ENCODE results near the gene PHC3. TPM values are rescaled to one million over a fixed set of nuclear protein-coding genes. Genes with fewer than 3 reads are reported as not detected.

PHC3 gene
- total RNA-seq, 2 donors from 2014 or later, result 49.3 to 51.1 TPM

DNA sequence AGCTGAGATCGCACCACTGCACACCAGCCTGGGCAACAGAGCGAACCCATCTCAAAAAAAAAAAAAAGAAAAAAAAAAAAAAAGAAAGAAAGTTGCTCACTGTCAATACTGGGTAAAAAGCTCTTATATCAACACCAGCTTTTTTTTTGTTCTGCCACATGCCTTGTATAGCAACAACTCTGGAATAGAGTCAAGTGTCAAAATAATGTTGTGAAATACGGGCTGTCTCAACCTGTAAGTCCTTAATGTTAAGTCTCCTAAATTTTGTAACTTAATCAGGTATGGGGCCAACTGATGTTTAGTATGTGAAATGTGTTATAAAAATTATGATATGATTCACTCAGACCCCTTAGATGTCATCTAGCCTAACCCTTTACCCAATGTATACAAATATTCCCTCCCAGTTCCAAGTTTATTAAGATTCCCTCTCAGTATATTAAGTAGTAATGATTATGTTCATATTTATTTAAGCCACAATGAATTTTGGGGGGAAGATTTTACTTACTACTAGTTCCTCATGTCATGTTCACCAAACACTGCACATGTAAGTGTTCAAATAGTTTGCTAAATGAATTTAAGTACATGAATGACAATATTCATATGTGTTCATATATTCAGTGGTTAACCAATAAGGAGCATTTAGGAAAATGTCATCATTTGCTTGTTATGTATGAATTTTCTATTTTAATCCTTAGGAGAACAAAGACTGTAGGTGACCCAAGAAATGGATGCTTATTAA, 91.5 kb downstream of the PHC3 start:
- intact Hi-C loops (cut with DNase I, micrococcal nuclease), result no loop called here
- DNase-seq (no peak), ATAC-seq (no peak)

DNA sequence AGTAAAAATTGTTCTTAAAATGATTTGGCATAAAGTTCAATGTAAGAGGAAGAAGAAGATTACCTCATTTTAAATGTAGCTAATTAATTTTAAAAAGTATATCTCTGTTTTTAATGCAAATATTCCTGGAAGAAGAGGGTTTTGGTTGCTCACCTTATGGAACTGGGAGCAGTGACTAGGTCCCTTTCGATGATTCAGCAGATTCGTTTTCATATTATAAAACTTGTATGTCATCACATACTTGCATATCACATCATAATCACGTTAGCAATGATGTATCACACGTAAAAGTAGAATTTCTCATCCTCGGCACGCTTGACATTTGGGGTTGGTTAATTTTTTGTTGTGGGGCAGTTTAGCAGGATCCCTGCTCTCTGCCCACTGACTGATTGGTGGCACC, 96.1 kb downstream of the PHC3 start:
- DNase-seq (no peak), ATAC-seq (no peak)
- intact Hi-C loops (cut with DNase I, micrococcal nuclease), result no loop called here

DNA sequence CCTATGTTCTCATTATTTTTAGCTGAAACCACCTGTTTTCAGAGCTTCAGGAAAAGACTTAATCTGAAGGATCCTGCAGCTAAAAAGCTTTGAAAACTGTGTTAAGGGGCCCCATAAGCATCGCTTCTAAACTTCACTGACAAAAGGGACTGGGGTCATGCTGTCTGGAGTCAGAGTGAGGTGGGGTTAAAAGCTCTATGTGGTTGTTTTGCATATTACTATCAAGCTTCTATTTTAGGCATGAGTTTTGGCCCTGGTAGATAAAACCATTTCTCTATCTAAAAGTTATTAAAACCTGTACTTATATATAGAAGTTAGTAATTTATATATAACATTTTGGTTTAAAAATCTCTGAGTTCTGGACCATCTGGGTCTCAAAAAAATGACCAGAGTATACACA, 98.2 kb downstream of the PHC3 start:
- DNase-seq, result no peak
- ATAC-seq, result no peak
- intact Hi-C loops (cut with DNase I, micrococcal nuclease), result no loop called here

DNA sequence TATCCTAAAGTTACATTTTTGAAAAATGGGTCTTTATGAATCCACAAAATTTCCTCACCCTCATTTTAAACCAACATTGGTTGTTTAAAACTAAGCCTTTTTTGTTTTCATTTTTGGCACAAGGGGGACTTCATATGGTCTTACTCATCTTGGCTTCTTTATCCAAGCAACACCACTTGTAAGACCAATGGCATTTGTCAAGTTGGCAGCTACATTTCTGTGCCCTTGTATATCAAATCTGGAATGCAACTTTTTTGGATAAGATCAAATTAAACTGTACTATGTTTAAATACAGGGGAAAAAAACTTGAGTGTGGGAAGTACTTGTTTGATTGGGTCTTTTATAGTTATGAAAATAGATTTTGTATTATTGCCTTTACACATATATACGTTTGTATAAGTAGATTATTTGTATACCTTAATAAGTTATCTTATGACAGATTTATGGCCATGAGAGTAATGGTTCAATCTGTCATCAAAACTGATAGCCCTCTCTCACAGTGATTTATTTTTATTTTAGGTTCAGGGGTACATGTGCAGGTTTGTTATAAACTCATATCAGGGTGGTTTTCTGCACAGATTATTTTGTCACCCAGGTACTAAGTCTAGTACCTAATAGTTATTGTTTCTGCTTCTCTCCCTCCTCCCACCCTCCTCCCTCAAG, 100.3 kb downstream of the PHC3 start:
- ATAC-seq (no peak), DNase-seq (no peak)
- intact Hi-C loops (cut with DNase I, micrococcal nuclease), result no loop called here

DNA sequence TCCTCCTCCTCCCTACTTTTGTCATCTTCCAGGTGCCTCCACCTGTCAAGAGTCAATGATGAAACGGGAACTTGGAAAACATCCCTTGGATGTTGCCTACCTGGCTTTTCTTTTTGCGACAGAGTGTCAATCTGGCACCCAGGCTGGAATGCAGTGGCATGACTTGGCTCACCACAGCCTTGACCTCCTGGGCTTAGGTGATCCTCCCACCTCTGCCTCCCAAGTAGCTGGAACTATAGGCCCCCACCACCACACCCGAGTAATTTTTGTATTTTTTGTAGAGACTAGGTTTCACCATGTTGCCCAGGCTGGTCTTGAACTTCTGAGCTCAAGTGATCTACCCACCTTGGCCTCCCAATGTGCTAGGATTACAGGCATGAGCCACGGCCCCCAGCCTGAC, 100.9 kb downstream of the PHC3 start:
- intact Hi-C loops (cut with DNase I, micrococcal nuclease), result no loop called here
- DNase-seq (no peak), ATAC-seq (no peak)

DNA sequence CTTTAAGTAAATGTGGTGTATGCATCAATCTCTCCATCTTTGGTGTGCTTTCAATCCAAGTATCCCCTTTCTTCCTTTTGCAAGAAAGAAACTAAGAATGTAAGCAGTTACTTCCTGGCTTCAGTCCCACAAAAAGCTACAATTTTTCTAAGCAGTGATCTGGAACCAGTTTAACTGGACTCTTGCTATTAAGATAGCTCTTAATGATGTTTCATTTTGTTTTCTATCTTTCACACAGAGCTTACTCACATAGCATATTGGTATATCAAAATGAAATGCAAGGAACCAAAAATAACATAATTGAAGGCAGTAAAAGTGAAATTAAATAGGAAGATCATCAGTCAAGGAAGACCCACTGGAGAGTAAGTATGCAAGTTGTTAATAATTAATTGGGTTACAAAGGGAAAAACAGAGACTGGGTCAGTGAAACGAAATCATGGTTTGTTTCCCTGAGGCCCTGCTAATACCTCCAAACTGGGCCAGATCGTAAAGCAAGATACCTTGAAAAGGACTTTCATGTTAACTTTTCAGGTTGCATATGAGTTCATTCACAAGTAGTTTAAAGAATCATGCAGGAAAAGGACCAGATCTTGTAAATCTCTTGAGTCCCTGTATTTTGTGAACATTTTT, 101.9 kb downstream of the PHC3 start:
- intact Hi-C loops (cut with DNase I, micrococcal nuclease), result no loop called here
- ATAC-seq (no peak), DNase-seq (no peak)

DNA sequence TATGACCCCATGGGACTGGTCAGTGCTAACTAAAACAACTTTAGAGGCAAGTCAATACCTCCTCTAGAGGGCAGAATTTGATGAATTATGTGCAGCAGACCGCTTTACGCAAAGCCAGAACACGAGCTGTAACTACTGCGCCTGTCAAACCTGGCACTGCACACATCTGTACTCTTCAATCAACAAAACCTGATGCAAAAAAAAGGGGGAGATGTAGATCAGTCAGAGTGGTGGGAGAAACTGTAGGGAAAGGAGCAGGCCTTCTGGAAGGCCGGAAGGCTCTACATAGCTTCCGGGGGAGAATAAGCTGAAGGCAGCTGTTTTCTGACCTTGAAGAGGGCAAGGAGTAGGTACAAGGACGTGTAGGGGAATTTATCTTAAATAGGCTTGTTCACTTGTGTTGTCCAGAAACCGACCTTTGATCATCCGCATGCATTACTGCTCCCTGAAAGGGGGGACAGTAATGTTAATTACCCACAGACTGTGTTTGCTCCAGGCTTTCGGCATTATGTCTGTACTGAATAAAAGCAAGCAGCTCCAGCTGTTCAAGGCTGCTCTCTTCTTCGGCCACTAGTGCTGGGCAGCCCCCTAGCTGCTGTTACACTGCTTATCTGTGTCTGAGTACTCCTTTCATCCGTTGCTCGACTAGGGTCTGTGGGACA, 102.8 kb downstream of the PHC3 start:
- peak; percentile 21 for ATAC-seq
- intact Hi-C loops (cut with DNase I, micrococcal nuclease), result no loop called here
- DNase-seq, result no peak

DNA sequence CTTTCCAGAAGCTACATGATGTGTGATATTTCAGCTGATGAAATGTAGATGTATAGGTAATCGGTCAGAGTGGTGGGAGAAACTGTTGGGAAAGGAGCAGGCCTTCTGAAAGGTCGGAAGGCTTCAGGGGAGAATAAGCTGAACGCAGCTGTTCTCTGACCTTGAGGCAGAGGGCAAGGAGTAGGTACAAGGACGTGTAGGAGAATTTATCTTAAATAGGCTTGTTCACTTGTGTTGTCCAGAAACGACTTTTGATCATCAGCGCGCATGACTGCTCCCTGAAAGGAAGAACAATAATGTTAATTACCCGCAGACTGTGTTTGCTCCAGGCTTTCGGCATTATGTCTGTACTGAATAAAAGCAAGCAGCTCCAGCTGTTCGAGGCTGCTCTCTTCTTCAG, 104.2 kb downstream of the PHC3 start:
- peak; percentile 60 for ATAC-seq
- intact Hi-C loops (cut with DNase I, micrococcal nuclease), result no loop called here
- DNase-seq, result peak in 1 of 2 donors; percentile 39

DNA sequence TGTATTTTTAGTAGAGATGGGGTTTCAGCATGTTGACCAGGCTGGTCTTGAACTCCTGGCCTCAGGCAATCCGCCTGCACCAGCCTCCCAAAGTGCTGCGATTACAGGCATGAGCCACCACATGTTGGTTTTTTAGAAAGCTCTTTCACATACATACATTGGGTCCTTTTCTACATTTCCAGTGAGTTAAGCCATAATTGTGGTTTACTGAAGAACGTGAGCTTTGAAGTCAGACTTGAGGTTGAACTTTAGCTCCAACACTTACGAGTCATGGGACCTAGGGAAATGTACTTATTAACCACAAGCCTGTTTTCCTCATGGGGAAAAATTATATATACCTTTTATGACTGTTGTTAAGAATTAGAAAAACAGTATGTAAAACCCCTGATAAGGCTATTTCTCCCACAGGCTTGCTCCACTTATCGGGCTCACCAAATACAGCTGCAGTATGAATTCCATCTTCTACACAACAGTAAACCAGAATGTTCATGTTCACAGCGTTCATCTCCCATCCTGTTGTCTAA, 104.8 kb downstream of the PHC3 start:
- DNase-seq, result no peak
- peak; percentile 82 for ATAC-seq
- intact Hi-C loops (cut with DNase I, micrococcal nuclease), result no loop called here

DNA sequence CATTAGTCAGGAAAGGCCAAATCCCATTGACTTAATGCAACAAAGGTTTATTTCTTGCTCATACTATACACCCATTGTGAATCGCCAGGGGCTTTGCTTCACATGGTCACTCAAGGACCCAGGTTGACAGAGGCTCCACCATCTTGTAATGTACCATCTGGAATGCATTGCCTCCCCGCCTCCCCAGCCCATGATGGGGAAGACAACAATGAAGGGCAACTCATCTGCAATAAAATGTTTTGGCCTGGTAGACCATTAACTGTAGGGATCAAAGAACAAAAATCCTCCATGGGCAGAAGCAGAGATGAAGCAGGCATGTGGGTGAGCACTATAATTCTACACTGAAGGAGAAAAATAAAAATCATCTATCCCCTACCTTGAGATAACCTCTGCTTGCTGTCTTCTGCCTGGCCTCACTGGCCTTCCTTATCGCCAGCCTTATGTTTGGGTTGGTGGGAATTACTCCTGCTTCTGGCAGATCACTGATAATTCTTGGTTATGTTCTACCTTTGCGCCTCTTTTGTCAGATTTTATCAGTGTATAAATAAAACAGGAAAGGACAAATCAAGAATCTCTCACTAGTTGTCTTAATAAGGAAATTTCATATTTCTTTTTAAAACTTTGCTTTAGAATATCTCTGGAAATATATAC, 106.0 kb downstream of the PHC3 start:
- ATAC-seq (peak; percentile 32), DNase-seq (no peak)
- intact Hi-C loops (cut with DNase I, micrococcal nuclease), result no loop called here

DNA sequence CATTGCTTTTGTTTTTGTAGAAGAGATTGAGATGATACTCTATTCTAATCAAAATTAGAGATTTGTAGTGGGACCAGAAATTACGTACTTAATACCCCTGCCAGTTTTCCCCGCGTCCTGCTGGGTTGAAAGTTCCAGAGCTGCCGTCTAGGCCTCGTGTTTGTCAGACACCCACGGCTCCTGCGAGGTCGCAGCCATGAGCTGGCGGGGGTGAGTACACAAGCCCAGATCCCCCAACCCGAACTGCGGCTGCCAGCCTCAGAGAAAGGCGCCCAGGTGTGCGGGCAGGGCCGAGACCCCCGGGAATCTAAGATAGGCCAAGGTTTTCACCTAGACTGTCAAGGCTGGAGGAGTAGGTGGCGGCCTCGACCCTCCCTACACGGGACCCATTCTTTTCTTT, 117.4 kb downstream of the PHC3 start:
- ATAC-seq (no peak), DNase-seq (no peak)
- intact Hi-C loops (cut with DNase I, micrococcal nuclease), result no loop called here

DNA sequence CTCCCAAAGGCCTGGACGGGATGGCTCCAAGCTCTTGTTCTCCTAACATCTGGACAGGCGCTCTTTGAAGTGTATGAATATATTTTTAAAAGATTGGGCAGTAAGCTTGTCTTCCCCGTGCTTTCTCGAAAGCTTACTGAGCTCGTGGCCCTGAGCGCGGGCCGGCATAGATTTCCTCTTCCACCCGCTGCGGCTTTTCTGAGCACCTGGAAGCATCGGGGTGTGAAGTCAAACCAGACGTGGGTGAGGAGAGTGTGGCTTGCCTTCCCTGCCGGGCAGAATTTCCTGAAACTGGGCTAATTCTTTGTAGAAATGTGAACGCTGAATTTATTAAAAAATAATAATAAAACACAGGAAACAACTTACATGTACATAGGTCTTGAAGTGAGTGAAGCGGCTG, 117.8 kb downstream of the PHC3 start:
- ATAC-seq (no peak), DNase-seq (no peak)
- intact Hi-C loops (cut with DNase I, micrococcal nuclease), result no loop called here

DNA sequence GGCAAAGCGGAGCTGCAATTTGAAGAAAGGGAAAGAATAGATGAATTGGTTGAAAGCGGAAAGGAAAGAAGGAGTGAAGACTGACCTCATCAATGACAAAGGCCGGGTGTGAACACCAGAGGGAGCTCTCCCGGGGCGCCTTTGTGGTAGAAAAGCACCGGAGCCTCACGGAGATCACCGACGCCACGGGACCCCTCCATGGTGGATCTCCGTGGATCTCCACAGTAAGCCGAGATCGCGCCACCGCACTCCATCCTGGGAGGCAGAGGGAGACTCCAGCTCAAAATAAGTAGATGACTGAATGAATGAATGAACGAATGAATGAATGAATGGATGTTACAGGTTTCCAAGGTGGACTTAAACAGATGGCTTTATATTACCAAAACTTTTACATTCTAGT, 118.8 kb downstream of the PHC3 start:
- intact Hi-C loops (cut with DNase I, micrococcal nuclease), result no loop called here
- no peak for DNase-seq

DNA sequence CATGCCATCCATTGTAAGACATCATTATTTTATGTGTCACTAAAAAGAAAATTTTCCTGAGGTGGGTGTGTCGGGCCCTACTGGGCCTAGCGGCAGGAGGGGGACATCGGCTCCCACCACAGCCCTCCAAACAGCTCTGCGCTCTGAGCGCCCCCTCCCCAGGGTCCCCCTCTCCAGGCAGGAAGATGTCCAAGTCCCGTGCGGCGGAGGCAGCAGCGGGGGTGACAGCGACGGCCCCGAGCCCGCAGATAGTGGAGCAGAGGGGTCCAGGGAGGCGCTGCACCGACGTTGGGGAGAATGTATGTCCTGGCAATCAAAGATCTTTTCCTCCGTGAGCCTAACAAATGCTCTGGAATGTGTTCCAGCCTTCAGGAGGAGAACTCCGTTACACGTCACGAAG, 119.5 kb downstream of the PHC3 start:
- DNase-seq (no peak), ATAC-seq (no peak)
- intact Hi-C loops (cut with DNase I, micrococcal nuclease), result no loop called here

More for the DNA sequence above, 118.8 kb downstream of the PHC3 start:
- no peak for ATAC-seq

DNA sequence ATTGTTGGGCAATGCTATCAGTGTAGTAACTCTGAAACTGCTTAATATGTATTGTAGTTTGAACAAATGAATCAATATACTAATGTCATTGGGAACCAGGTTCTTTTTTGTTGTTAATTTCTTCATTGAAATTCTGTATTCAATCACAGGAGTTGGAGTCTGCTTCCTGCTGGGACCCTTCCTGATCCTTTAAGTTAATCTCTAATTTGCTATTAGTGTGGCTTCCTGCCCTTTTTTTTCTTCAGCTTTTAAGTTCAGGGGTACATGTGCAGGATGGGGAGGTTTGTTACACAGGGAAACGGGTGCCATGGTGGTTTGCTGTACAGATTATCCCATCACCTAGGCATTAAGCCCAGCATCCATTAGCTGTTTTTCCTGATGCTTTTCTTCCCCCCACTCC, 122.1 kb downstream of the PHC3 start:
- intact Hi-C loops (cut with DNase I, micrococcal nuclease), result no loop called here
- DNase-seq (no peak), ATAC-seq (no peak)

DNA sequence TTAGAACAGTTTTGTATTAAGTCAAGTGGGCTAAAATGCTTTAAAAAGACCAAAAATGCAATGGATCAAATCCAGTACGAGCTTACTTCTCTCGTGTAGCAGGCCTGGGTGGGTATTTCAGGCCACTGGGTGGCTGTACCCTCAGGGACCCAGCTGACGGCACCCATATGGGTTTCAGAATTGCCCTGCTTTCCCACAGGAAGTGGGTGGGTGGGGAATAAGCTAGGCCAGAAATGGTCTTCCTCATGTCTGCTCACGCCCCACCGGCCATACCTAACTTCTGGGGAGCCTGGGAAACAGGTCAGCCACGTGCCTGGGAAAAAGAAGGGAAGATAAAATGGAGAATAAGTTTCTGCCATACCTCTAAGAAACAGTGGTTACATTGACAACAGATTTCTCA, 123.4 kb downstream of the PHC3 start:
- intact Hi-C loops (cut with DNase I, micrococcal nuclease), result no loop called here
- no peak for ATAC-seq
- no peak for DNase-seq

DNA sequence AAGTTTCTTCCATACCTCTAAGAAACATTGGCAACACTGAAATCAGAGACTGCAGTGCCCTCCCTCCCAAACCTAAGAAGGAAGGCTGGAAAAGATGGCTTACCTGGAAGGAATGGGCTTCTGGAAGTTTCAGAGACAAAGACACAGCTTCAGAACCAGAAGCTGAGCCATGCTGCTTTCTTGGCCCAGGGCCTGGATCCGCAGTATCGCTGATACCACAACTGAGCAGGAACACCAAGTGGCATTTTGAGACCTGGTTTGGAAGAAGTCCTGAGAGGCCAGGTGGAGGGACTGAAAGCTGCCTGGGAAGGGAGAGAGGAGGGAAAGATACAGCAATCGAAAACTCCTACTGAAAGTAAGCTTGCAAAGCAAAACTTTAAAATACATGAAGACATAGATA, 124.0 kb downstream of the PHC3 start:
- intact Hi-C loops (cut with DNase I, micrococcal nuclease), result no loop called here
- no peak for ATAC-seq
- DNase-seq, result no peak

DNA sequence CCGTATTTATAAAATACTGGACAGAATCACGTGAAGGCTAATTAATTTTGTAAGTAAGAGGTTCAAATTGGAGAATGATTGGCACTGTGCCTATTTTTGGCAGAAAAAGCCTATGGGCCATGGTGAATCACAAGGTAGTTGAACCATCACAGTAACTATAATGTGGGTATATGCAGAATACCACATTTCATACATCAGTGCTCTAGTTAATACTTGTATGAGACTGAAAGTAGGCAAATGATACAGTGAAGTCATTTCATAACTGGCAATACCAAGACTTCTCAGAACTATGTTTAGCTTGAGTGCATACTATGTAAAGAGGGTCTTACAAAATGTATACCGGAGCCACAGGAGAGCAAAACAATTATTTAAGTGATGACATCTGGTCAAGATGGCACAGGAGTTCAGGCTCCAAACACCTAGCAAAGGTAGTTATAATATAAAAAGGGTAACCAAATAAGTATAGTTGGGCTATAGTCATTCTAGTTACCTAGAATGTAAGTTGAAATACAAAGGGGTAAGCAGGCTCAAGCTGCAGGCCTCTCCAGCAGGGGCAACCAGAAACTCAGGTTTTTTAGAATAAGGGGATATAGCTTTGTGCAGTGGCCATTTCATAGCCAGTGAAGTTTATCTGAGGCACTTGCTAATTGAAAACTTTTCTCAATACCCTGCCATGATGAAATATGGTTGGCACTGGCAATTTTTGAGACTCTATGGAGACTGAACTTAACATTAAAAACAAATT, 124.7 kb downstream of the PHC3 start:
- DNase-seq (no peak), ATAC-seq (no peak)
- intact Hi-C loops (cut with DNase I, micrococcal nuclease), result no loop called here

DNA sequence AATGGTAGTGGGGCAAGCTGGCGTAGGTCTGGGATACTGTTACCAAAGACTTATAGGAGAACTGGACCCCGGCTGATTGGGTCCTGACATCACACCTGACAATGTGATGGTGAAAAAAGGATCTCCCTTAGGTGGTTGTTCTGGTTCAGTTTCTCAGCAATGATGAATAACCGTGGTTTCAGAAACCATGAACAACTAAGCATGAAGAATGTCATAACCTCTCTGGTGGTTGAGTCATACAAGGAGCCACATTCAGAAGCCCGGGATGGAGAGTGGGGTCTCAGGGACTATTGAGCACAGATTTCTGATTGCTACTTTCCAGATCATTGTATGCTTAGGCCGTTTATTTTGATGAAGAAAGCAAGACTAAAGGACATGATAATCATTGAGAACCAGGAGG, 126.3 kb downstream of the PHC3 start:
- DNase-seq (no peak), ATAC-seq (no peak)
- intact Hi-C loops (cut with DNase I, micrococcal nuclease), result no loop called here

All from left colon (tissue), 2 donors.